Parathyroid adenoma (tissue), 2 donors: ENCODE results near the gene CXorf66.
"Not testable (repeated sequence)": the region's sequence is repeated elsewhere in the genome, so short reads cannot be mapped to it uniquely, and the experiment has no call there.

ENCODE experiments used
- H2AFZ ChIP-seq: fragments of 300-600 bp; sonication (generic); one replicate; pipeline ENCODE4 v1.7.0; 2017; ENCODE audit warnings: antibody characterized with exemption, mild to moderate bottlenecking
- H3K27ac ChIP-seq: fragments of 300-600 bp; sonication (generic); one replicate; pipeline ENCODE4 v1.7.0; 2017
- H3K27me3 ChIP-seq: fragments of 300-600 bp; sonication (generic); one replicate; pipeline ENCODE4 v1.7.0; 2017; ENCODE audit warnings: low read length; ENCODE audit not compliant: control insufficient read depth, insufficient read depth
- H3K36me3 ChIP-seq: fragments of 300-600 bp; sonication (generic); one replicate; pipeline ENCODE4 v1.7.0; 2017; ENCODE audit warnings: low read length; ENCODE audit not compliant: control insufficient read depth, insufficient read depth
- H3K4me1 ChIP-seq: fragments of 300-600 bp; sonication (generic); one replicate; pipeline ENCODE4 v1.7.0; 2017; ENCODE audit warnings: control low read depth
- H3K4me2 ChIP-seq: fragments of 300-600 bp; sonication (generic); one replicate; pipeline ENCODE4 v1.7.0; 2017; ENCODE audit warnings: low read length
- H3K4me3 ChIP-seq: fragments of 300-600 bp; sonication (generic); one replicate; pipeline ENCODE4 v1.7.0; 2017; ENCODE audit warnings: low read depth, low read length
- H3K79me2 ChIP-seq: fragments of 300-600 bp; sonication (generic); one replicate; pipeline ENCODE4 v1.7.0; 2017; ENCODE audit warnings: control low read depth
- H3K9ac ChIP-seq: fragments of 300-600 bp; sonication (generic); one replicate; pipeline ENCODE4 v1.7.0; 2017; ENCODE audit warnings: mild to moderate bottlenecking
- H3K9me3 ChIP-seq: fragments of 300-600 bp; sonication (generic); one replicate; pipeline ENCODE4 v1.7.0; 2017; ENCODE audit warnings: low read length; ENCODE audit not compliant: control insufficient read depth
- TF ChIP-seq, protein P1 (sequence below): fragments of 300-600 bp; sonication (generic); IDR thresholded peaks from one replicate; pipeline ENCODE4 v1.7.0; 2017; ENCODE audit warnings: antibody characterized with exemption, mild to moderate bottlenecking
- donor health status: primary hyperparathyroidism.

Gene CXorf66

GRCh38 chrX:139930401-139930800 lies 34.9 kb downstream of the CXorf66 start:
- no peaks in the 10 kb centered on the region for H3K36me3 ChIP-seq
- H3K27ac ChIP-seq = no peak overlapping the region
- H3K4me2 ChIP-seq = no peak overlapping the region
- no peaks in the 10 kb centered on the region for H3K27me3 ChIP-seq
- H3K9me3 ChIP-seq = no peaks in the 10 kb centered on the region
- H3K79me2 ChIP-seq = no peaks in the 10 kb centered on the region
- H2AFZ ChIP-seq = no peak overlapping the region
- H3K9ac ChIP-seq = no peak overlapping the region
- no peak overlapping the region for H3K4me3 ChIP-seq
- peaks cover 4% of the 10 kb centered on the region for H3K4me1 ChIP-seq
- TF ChIP-seq, protein P1, sequence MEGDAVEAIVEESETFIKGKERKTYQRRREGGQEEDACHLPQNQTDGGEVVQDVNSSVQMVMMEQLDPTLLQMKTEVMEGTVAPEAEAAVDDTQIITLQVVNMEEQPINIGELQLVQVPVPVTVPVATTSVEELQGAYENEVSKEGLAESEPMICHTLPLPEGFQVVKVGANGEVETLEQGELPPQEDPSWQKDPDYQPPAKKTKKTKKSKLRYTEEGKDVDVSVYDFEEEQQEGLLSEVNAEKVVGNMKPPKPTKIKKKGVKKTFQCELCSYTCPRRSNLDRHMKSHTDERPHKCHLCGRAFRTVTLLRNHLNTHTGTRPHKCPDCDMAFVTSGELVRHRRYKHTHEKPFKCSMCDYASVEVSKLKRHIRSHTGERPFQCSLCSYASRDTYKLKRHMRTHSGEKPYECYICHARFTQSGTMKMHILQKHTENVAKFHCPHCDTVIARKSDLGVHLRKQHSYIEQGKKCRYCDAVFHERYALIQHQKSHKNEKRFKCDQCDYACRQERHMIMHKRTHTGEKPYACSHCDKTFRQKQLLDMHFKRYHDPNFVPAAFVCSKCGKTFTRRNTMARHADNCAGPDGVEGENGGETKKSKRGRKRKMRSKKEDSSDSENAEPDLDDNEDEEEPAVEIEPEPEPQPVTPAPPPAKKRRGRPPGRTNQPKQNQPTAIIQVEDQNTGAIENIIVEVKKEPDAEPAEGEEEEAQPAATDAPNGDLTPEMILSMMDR = no peak

DNA sequence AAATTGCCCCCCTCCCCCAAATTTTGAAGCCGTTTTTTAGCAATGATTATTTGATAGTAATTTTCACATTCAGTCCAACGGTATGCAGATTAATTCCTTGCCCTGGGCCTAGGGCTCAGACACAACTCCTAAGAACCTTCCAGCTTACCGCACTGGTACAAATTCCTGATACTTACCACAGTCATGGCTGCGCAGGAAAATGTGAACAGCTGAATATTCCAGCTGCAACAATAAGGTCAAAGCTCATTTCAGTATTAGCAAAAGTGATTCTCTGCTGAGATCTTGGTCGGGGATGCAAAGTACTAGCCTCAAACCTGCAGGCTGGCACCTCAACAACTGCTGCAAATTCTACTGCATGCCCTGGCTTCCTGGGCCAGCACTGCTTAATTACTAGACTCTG lies 35.4 kb downstream of the CXorf66 start:
- TF ChIP-seq, protein P1 = no peak
- H2AFZ ChIP-seq = no peak overlapping the region
- H3K79me2 ChIP-seq = no peaks in the 10 kb centered on the region
- no peak overlapping the region for H3K27ac ChIP-seq
- no peaks in the 10 kb centered on the region for H3K9me3 ChIP-seq
- H3K4me3 ChIP-seq = no peak overlapping the region
- H3K9ac ChIP-seq = no peak overlapping the region
- H3K27me3 ChIP-seq = no peaks in the 10 kb centered on the region
- H3K4me2 ChIP-seq = no peak overlapping the region
- H3K36me3 ChIP-seq = no peaks in the 10 kb centered on the region
- H3K4me1 ChIP-seq = peaks cover 4% of the 10 kb centered on the region

DNA sequence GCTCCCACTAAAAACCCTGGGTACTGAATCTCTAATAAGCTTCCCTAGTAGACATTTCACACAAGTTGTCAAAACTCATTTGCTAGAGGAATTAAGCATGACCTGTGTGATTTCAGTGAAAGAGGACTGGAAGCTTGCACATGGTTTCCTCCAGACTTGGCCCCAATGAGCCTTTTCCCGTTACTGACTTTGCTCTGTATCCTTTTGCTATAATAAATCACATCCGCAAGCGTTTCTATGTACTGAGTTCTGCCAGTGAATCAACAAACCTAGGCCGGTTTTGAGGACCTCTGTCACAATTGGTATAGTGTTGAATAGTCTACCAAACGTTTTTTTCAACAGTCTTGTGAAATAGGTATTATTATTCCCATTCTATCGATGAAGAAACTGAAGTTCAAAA lies 40.6 kb downstream of the CXorf66 start:
- Histone ChIP-seq H3K4me3 (no peak overlapping the region), H3K27ac (no peak overlapping the region), H3K9me3 (no peaks in the 10 kb centered on the region), H2AFZ (no peak overlapping the region), H3K9ac (no peak overlapping the region), H3K4me2 (no peak overlapping the region), H3K79me2 (no peaks in the 10 kb centered on the region), H3K36me3 (no peaks in the 10 kb centered on the region), H3K27me3 (no peaks in the 10 kb centered on the region), H3K4me1 (no peaks in the 10 kb centered on the region)
- TF ChIP-seq, protein P1 = no peak

GRCh38 chrX:139924069-139924695 lies 41.1 kb downstream of the CXorf66 start:
- Histone ChIP-seq H2AFZ (no peak overlapping the region), H3K36me3 (no peaks in the 10 kb centered on the region), H3K4me1 (no peaks in the 10 kb centered on the region), H3K9me3 (no peaks in the 10 kb centered on the region), H3K4me2 (no peak overlapping the region), H3K4me3 (no peak overlapping the region), H3K9ac (no peak overlapping the region), H3K27ac (no peak overlapping the region), H3K79me2 (no peaks in the 10 kb centered on the region), H3K27me3 (no peaks in the 10 kb centered on the region)
- TF ChIP-seq, protein P1 = no peak

DNA sequence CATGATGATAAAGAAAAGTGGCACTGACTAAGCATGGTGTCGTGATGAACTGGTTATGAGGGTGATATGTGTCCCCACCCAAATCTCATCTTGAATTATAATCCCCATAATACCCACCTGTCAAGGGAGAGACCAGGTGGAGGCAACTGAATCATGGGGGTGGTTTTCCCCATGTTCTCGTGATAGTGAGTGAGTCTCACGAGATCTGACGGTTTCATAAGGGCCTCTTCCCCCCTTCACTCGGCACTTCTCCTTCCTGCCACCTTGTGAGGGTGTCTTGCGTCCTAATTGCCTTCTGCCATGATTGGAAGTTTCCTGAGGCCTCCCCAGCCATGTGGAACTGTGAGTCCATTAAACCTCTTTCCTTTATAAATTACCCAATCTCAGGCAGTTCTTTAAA lies 44.2 kb downstream of the CXorf66 start:
- H3K27ac ChIP-seq, H3K4me3 ChIP-seq, H3K4me2 ChIP-seq, H2AFZ ChIP-seq, H3K36me3 ChIP-seq, H3K9ac ChIP-seq, H3K4me1 ChIP-seq, H3K9me3 ChIP-seq, H3K27me3 ChIP-seq, H3K79me2 ChIP-seq: not testable (repeated sequence)
